ENCODE results near the gene CKS1B. TPM values are rescaled to one million over a fixed set of nuclear protein-coding genes. Genes with fewer than 3 reads are reported as not detected.

The CKS1B gene
- total and polyA plus RNA-seq, 9 of the 15 experiments (the other 6 are each of a cell fraction or from before 2014, with no cell fraction given), result 215 to 1,103 (median 460) TPM

DNA sequence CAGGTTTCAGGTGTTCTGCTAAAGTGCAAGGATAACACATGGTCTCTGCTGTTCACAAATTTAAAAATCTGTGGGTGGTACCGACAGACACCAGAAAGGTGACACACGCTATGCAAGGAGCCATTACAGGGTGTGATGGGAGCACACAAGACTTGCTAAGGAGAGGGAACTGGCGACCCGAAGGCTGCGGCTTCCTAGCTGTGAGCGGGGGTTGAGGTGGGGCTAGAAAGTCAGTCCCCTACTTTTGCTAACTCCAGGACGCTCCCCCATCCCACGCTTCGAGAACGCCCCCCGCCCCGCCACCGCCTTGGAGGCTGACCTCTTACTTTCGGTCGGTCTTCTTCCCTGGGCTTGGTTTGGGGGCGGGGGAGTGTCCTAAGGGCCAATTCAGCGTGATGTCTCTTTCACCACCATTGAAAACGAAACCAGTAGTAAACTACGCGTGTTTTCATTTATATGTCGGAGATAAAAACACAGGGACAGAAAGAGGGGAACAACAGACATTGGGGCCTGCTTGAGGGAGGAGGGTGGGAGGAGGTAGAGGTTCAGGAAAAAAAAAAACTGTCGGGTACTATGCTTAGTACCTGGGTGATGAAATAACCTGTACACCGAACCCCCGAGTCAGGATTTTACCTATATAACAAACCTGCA is 1.1 kb downstream of the CKS1B start (continued):
- TF ChIP-seq ZNF668 (CRISPR knock-in tag; IDR thresholded peaks at IDR 0.05) (no peak), RHOXF2B (CRISPR knock-in tag; conservative IDR thresholded peaks at IDR 0.05) (no peak), PCBP2 (IDR thresholded peaks at IDR 0.05; ENCODE audit: low read depth, low read length, poor library complexity, severe bottlenecking) (no peak), CAMTA2 (CRISPR knock-in tag; conservative IDR thresholded peaks at IDR 0.05) (no peak), PCBP1 (IDR thresholded peaks at IDR 0.05; ENCODE audit: low read depth, low read length, poor library complexity, severe bottlenecking) (no peak), SMARCA4 (IDR thresholded peaks at IDR 0.05) (0 out of 2 replicates have a peak, but pooled peaks have one; percentile 12), ZNF347 (CRISPR knock-in tag; IDR thresholded peaks at IDR 0.05; ENCODE audit: low read depth) (no peak), ZNF561 (CRISPR knock-in tag; conservative IDR thresholded peaks at IDR 0.05) (no peak), ZNF174 (CRISPR knock-in tag; IDR thresholded peaks at IDR 0.05) (no peak), RUNX1 (IDR thresholded peaks at IDR 0.05; ENCODE audit: low read depth) (no peak), MTA3 (IDR thresholded peaks at IDR 0.05; ENCODE audit: borderline replicate concordance) (0 out of 2 replicates have a peak, but pooled peaks have one; percentile 22), XRCC3 (IDR thresholded peaks at IDR 0.05) (no peak), HMG20B (CRISPR knock-in tag; IDR thresholded peaks at IDR 0.05) (no peak), ZNF707 (CRISPR knock-in tag; conservative IDR thresholded peaks at IDR 0.05) (no peak), ZFPM2 (CRISPR knock-in tag; IDR thresholded peaks at IDR 0.05) (no peak), ETV6 (IDR thresholded peaks at IDR 0.05; ENCODE audit: borderline replicate concordance in 1 of 2, low read depth in 2 of 2, low read length in 1 of 2) (no peak), ETV6 (CRISPR knock-in tag; IDR thresholded peaks at IDR 0.05; ENCODE audit: borderline replicate concordance) (no peak), RBM22 (IDR thresholded peaks at IDR 0.05; ENCODE audit: low read depth, low read length, poor library complexity, severe bottlenecking) (no peak), MEIS2 (IDR thresholded peaks at IDR 0.05; ENCODE audit: partially characterized antibody) (peak; percentile 45), SAFB (IDR thresholded peaks at IDR 0.05; ENCODE audit: borderline replicate concordance, low read depth, low read length) (no peak), PRMT5 (CRISPR knock-in tag; IDR thresholded peaks at IDR 0.05) (no peak), NFRKB (IDR thresholded peaks at IDR 0.05; ENCODE audit: low read depth) (no peak; the same call in 1 of the 2 replicates), ZNF57 (CRISPR knock-in tag; IDR thresholded peaks at IDR 0.05) (no peak), NELFE (IDR thresholded peaks at IDR 0.05; ENCODE audit: insufficient read depth, insufficient read length) (no peak)
- TF ChIP-seq, protein P1, sequence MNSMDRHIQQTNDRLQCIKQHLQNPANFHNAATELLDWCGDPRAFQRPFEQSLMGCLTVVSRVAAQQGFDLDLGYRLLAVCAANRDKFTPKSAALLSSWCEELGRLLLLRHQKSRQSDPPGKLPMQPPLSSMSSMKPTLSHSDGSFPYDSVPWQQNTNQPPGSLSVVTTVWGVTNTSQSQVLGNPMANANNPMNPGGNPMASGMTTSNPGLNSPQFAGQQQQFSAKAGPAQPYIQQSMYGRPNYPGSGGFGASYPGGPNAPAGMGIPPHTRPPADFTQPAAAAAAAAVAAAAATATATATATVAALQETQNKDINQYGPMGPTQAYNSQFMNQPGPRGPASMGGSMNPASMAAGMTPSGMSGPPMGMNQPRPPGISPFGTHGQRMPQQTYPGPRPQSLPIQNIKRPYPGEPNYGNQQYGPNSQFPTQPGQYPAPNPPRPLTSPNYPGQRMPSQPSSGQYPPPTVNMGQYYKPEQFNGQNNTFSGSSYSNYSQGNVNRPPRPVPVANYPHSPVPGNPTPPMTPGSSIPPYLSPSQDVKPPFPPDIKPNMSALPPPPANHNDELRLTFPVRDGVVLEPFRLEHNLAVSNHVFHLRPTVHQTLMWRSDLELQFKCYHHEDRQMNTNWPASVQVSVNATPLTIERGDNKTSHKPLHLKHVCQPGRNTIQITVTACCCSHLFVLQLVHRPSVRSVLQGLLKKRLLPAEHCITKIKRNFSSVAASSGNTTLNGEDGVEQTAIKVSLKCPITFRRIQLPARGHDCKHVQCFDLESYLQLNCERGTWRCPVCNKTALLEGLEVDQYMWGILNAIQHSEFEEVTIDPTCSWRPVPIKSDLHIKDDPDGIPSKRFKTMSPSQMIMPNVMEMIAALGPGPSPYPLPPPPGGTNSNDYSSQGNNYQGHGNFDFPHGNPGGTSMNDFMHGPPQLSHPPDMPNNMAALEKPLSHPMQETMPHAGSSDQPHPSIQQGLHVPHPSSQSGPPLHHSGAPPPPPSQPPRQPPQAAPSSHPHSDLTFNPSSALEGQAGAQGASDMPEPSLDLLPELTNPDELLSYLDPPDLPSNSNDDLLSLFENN (IDR thresholded peaks at IDR 0.05; ENCODE audit: low read depth in 2 of 2, low read length in 2 of 2), result no peak
- TF ChIP-seq, protein P2, sequence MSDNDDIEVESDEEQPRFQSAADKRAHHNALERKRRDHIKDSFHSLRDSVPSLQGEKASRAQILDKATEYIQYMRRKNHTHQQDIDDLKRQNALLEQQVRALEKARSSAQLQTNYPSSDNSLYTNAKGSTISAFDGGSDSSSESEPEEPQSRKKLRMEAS (CRISPR knock-in tag; IDR thresholded peaks at IDR 0.05), result no peak
- TF ChIP-seq, protein P3, sequence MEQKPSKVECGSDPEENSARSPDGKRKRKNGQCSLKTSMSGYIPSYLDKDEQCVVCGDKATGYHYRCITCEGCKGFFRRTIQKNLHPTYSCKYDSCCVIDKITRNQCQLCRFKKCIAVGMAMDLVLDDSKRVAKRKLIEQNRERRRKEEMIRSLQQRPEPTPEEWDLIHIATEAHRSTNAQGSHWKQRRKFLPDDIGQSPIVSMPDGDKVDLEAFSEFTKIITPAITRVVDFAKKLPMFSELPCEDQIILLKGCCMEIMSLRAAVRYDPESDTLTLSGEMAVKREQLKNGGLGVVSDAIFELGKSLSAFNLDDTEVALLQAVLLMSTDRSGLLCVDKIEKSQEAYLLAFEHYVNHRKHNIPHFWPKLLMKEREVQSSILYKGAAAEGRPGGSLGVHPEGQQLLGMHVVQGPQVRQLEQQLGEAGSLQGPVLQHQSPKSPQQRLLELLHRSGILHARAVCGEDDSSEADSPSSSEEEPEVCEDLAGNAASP (IDR thresholded peaks at IDR 0.05), result no peak
